Measurements from ENCODE around the gene ITPK1.

Gene ITPK1

DNA sequence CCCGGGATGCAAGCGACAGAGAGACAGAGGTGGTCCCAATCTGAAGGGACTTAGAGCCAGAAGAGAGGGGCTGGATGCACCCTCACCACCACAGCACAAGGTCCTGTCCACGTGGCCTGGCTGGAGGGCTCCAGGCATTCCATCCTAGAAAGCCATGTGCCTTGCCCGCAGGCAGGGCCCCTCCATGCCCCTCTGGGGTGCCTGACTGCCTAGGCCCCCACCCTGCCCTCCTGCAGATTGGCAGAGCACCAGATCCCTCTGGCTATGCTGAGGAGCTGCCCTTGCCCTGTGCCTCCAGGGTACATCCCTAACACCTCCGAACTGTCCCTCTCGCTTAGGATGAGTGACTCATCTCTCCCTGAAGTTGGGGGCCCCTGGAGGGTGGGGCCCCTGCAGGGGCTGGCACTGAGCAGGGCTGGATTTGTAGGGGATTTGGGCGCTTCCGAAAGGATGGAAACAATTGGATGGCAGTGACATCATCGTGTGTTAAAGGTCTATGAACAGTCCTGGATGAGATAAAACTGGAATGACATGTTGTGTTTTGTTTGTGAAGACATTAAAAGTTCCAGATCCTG, 141.8 kb downstream of the ITPK1 start:
- DNase-seq, result peak in 3 of 56 donors; percentile 60 to 76 (median 68)

DNA sequence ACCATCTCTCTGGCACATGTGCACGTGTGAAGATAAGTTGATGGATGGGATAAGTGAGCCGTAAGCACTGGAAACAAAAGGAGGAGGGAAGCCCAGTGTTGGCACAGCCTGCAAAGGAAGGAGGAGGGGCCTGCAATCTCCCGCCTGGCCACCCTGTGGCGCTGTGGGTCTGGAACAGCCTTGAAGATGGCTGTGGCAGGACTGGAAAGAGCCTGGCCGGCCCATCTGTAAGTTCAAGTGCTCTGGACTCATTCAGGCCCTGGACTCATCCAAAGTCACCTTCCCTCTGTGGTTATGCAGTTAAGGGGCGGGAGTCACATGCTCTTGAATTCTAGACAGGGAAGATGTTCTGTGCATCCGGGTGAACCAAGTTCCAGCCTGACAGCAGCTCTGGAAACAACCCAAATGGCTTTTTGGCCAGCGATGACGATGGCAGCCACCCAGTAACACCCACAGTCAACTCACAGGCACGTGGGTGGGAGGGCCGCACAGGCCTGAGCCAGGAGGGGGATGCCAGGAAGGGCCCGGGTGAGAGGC, 142.4 kb downstream of the ITPK1 start:
- peak in 55 of 56 donors; percentile 30 to 96 (median 81) for DNase-seq

GRCh38 chr14:92971601-92972180, 144.0 kb downstream of the ITPK1 start:
- no peak for DNase-seq

GRCh38 chr14:92970271-92970670, 145.5 kb downstream of the ITPK1 start:
- no peak for DNase-seq

DNA sequence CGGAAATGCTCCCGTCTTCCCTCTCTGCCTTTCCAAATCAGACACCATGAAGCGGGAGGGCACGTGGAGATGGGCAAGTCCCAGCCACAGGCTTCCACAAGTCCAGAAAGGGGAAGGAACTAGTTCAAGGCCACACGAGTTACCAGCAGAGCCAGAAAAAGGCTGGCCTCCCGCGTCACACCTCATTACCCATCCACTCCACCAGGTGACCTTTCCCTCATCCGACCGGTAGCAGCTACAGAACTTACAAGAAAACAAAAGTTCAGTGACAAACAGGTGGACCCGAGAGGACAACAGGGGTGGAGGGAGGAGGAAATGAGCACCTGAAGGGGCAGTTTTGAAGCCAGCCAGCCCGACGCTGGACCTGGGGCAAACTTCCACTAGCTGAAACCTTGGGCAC, 145.9 kb downstream of the ITPK1 start:
- DNase-seq, result no peak

DNA sequence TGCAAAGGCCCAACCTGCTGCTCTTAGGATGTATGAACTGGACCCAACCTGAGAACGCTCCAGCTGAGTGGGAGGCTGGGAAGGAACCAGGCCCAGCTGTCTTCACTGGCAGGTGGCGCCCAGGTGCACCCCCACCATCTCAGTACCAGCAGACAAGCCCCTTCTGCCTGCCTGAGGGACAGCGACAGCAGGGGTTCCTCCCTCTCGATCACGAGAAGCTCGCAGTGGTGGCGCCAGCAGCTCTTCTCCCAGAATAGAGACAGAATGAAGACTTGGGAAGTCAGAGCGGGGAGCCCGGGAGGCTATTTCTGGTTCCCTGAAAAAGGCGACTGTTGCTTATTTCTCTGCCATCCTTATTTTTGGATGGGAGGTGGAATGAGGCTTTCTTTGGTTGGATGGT, 146.3 kb downstream of the ITPK1 start:
- peak in 1 of 56 donors; percentile 23 for DNase-seq

- no peak for DNase-seq
Measured at GRCh38 chr14:92968291-92969020, 147.3 kb downstream of the ITPK1 start.

DNA sequence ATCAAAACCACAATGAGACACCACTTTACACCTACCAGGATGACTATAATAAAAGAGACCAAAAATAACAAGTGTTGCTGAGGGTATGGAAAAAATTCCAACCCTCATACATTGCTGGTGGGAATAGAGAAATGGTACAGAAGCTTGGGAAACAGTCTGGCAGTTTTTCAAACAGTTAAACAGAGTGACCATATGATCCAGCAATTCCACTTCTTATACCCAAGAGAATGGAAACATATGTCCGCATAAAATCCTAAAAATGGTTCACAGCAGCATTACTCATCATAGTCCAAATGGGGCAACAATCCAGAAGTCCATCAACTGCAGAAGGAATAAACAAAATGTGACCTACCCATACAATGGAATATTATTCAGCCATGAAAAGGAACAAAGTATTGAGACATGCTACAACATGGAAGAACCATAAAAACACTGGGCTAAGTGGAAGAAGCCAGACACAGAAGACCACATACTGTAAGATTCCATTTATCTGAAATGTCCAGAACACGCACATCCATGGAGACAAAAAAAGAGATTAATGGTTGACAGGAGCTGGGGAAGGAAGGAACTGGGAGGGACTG, 148.3 kb downstream of the ITPK1 start:
- DNase-seq, result no peak

GRCh38 chr14:92965281-92965680, 150.4 kb downstream of the ITPK1 start:
- no peak for DNase-seq

DNA sequence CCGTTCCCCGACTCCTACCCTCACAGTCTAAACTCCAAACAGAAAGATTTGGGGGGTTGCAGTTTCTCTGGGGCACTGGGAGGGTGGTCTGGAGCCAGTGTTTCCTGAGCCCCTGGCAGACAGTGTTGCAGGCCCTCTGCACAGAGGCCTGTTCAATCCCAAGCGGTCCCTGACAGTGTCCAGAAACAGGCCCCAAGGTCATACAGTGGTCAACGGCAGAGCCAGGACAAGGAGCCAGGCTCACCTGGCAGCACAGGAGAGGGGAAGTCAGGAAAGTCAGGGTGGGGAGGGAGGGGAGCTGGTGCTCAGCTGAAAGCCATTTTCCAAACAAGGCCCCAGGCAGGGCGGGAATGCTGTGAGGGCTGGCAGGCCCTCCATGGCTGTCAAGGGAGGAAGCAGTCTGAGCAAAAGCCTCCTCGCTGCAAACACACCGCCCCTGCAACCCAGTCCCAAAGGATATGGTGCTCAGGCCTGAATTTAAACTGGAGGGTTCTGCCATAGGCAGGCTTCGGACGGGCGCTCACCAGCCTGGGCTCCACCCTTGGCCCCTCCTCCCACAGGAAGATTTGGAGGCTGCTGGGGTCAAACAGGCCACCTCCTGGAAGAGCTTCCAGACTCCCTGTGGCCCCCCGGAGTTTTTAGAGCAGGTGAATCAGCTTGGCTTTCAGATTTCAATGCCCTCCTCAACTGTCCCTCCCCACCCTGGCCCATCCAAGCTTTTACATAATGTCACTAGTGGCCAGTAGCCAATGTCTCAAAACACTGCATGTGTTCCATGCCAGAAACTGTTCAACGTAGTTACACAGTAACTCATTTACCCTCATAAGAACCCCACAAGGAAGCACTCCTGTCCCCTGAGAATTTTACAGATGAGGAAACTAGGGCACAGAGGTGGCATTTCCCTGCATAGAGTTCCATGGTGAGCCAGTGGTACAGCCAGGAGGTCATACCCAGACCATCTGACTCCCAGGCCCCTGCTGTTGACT, 151.3 kb downstream of the ITPK1 start:
- no peak for DNase-seq

DNA sequence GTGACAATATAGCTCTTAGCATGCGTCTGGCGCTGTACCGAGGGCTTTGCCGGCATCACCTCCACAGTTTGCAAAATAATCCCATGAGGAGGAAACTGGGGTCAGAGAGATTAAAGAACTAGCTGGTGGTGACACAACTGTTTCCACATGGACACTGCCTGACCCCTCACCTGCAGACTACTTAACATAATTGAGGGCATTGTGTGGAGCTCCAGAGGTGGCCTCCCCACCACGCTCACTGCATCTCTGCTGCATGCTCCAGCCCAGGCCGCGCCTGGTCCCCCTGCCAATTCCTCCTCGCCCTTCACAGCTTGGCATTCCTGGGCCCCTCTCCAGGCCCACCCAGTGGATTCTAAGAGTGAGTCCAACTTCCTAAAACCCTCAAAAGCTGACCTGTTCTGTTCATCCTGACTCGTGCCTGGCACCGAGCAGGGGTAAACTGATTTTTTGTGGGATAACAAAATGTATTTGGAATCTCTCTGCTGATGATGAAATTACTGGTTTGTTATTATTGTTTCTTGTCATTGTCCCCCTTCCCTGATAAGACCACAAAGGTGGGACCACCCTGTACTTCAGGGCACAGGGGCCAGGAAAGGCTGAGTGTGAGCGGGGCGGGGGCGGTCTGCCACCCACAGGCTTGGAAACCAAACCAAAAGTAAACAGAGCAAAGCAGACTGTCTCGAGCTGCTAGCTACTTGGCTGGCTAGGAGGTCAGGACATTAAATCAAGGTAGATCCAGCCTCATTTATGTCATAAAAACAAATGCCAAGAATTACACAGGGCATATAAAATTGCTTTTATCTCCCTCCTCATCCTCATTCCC, 152.2 kb downstream of the ITPK1 start:
- DNase-seq, result no peak

DNA sequence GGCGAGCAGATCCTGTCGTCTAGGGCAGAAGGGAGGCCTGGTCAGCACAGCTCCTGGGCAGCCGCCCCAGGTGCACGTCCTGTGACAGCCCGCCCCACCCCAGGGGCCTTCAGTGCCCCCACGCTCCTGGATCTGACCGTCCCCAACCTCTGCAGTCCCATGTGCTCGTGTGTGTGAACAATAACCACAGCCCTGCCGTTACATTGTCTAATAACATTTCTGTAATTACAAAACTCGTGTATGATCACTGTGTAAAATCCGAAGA, 153.0 kb downstream of the ITPK1 start:
- no peak for DNase-seq

GRCh38 chr14:92962031-92962830, 153.5 kb downstream of the ITPK1 start:
- no peak for DNase-seq

DNA sequence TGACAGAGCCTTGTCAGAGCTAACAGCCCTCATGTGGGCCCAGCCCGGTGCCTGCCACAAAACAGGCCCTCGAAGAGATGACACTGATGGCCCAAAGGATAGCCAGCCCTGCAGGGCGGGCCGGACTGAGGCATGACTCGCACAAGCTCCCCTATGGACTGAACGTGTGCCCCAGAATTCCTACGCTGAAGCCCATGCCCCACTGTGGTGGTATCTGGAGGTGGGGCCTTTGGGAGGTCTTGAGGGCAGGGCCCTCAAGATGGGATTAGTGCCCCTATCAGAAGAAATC, 154.2 kb downstream of the ITPK1 start:
- DNase-seq, result no peak

- no peak for DNase-seq
Measured at GRCh38 chr14:92960706-92961566, 154.8 kb downstream of the ITPK1 start.

DNA sequence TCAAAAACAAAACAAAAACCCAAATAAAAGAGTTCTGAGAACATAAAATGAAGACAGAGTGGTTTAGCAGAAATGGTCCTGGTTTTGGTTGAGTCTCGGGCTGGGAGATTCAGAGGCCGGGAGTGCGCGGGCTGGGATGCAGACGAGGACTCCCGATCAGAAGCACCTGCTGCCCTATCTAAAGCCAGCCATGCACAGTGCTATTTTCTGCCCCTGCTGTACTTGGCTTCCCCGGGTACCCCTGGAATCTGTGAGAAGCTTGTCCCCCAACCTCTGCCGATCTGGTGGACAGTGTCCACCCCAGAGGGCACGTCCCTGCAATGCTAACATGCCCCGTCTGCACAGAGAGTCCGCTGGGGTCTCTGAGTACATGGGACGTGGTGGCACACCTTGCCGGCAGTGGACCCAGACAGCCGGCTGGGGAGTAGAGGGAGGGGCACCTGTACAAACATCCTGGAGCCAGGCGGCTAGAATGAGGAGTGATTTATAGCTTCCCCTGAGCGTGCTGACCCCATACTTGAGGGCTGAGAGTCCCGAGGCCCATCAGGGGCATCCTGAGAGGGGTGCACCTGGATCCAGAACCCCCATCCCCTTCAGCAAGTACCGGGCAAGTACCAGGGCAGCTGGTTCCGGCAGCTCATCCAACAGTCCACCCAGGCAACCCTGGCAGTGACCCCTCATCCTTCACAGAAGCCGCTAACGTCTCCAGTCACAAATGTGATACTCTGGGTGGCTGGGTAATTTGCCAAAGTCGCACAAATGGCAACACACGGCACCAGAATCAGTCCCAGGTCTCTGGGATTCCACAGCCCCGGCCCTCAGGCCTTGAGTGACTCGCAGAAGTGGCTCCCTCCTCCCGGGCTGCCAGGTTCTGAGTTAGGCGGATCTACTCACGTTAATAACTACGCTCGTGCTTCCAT, 155.7 kb downstream of the ITPK1 start:
- no peak for DNase-seq

GRCh38 chr14:92959189-92959531, 156.6 kb downstream of the ITPK1 start:
- DNase-seq, result peak in 50 of 56 donors; percentile 36 to 92 (median 76)

Data from nucleus accumbens (tissue), 56 donors.